Suprapubic skin (tissue), 4 donors: ENCODE measurements around the gene CPO.

Source experiments
- CTCF ChIP-seq, 2 donors: fragments of 200-600 bp in 1 of 2; fragments of 450-650 bp in 1 of 2; sonication (generic) in 1 of 2; IDR thresholded peaks; one replicate each; pipeline ENCODE4 v1.5.1; 2016 to 2019; ENCODE audit warnings: antibody characterized with exemption in 2 of 2, mild to moderate bottlenecking in 1 of 2, moderate library complexity in 1 of 2
- POLR2A ChIP-seq, 2 donors: fragments of 450-650 bp; IDR thresholded peaks; one replicate each; pipeline ENCODE4 v1.6.1; 2017; ENCODE audit warnings: antibody characterized with exemption in 2 of 2, mild to moderate bottlenecking in 2 of 2, moderate library complexity in 2 of 2
- POLR2AphosphoS5 ChIP-seq, 3 donors: sonication (generic); formaldehyde crosslinking; IDR thresholded peaks; one replicate each; pipeline ENCODE4 v1.6.1; 2017; ENCODE audit warnings: antibody characterized with exemption in 3 of 3

GRCh38 chr2:206920310-206920709 is 19.0 kb upstream of the CPO start:
- no peak for TF ChIP-seq POLR2AphosphoS5 (IDR thresholded peaks at IDR 0.05)
- TF ChIP-seq CTCF (IDR thresholded peaks at IDR 0.05), result no peak
- TF ChIP-seq POLR2A (IDR thresholded peaks at IDR 0.05), result no peak
